Right atrium auricular region (tissue), 2 donors: ENCODE data around the gene NXPH3. TPM values are rescaled to one million over a fixed set of nuclear protein-coding genes. Genes with fewer than 3 reads are reported as not detected.
A peak's percentile ranks its signal among the peaks of the same experiment; 100 is the strongest.

ENCODE experiments used
- DNase-seq: peaks from one replicate; pipeline ENCODE4 v3.0.0-alpha.2; 2019; ENCODE audit warnings: low spot score
- H3K27ac ChIP-seq, 2 donors: fragments of 200-600 bp; sonication (generic); 1 replicate in 1 of 2; 2 replicates in 1 of 2; pipeline ENCODE4 v1.5.1; 2016 to 2019
- H3K27me3 ChIP-seq, 2 donors: fragments of 200-600 bp; sonication (generic); one replicate each; pipeline versions ENCODE4 v1.5.1 to v1.6.0; 2017 to 2019
- H3K36me3 ChIP-seq: fragments of 200-600 bp; sonication (generic); one replicate; pipeline ENCODE4 v1.5.1; 2016
- H3K4me1 ChIP-seq, 2 donors: fragments of 200-600 bp; sonication (generic); one replicate each; pipeline versions ENCODE4 v1.5.1 to v1.6.0; 2017 to 2019
- H3K4me3 ChIP-seq, 2 donors: fragments of 200-600 bp; sonication (generic); 1 replicate in 1 of 2; 2 replicates in 1 of 2; pipeline ENCODE4 v1.5.1; 2017 to 2019; ENCODE audit warnings: mild to moderate bottlenecking in 1 of 2, moderate library complexity in 1 of 2
- H3K9me3 ChIP-seq, 2 donors: fragments of 200-600 bp; sonication (generic); one replicate each; pipeline ENCODE4 v1.5.1; 2019
- total RNA-seq, 2 donors: library from RNA; depleted of rRNA; stranded (reverse); fragments of >200 nt; gene quantifications; one replicate each; pipeline ENCODE4 v1.1.0, GENCODE V29; 2016
- TF ChIP-seq, protein P1 (sequence below), 2 donors: fragments of 200-600 bp; sonication (generic); IDR thresholded peaks; one replicate each; pipeline ENCODE4 v1.5.1; 2019; ENCODE audit warnings: antibody characterized with exemption in 2 of 2

Gene NXPH3
- total RNA-seq, 2 donors from 2014 or later = 3.4 to 8.8 TPM

DNA sequence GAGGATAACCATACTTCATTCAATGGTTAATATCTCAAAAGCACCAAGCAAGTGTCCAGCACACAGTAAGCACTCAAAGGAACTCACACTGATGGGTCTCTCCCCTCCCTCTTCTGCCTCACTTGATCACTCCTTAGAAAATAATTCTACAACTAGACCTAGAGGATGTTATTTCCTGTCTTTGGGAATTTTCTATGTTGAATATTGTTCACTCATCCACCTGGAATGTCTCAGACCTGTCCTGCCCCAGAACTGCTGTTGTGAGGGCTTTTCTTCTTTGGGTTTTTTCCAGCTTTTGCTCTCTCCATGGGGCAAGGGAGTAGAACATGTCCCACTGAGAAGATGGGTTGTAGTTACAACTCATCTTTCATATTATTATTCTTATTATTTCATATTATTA is 25.3 kb downstream of the NXPH3 start:
- no peak overlapping the region for H3K27ac ChIP-seq
- H3K4me3 ChIP-seq = no peak overlapping the region
- no peak for DNase-seq
- H3K9me3 ChIP-seq = no peaks in the 10 kb centered on the region
- no peaks in the 10 kb centered on the region for H3K27me3 ChIP-seq
- H3K4me1 ChIP-seq = peaks cover 0 to 47% of the 10 kb centered on the region in 2 donors
- TF ChIP-seq, protein P1, sequence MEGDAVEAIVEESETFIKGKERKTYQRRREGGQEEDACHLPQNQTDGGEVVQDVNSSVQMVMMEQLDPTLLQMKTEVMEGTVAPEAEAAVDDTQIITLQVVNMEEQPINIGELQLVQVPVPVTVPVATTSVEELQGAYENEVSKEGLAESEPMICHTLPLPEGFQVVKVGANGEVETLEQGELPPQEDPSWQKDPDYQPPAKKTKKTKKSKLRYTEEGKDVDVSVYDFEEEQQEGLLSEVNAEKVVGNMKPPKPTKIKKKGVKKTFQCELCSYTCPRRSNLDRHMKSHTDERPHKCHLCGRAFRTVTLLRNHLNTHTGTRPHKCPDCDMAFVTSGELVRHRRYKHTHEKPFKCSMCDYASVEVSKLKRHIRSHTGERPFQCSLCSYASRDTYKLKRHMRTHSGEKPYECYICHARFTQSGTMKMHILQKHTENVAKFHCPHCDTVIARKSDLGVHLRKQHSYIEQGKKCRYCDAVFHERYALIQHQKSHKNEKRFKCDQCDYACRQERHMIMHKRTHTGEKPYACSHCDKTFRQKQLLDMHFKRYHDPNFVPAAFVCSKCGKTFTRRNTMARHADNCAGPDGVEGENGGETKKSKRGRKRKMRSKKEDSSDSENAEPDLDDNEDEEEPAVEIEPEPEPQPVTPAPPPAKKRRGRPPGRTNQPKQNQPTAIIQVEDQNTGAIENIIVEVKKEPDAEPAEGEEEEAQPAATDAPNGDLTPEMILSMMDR (IDR thresholded peaks at IDR 0.05) = no peak
- H3K36me3 ChIP-seq = peaks cover 97% of the 10 kb centered on the region

DNA sequence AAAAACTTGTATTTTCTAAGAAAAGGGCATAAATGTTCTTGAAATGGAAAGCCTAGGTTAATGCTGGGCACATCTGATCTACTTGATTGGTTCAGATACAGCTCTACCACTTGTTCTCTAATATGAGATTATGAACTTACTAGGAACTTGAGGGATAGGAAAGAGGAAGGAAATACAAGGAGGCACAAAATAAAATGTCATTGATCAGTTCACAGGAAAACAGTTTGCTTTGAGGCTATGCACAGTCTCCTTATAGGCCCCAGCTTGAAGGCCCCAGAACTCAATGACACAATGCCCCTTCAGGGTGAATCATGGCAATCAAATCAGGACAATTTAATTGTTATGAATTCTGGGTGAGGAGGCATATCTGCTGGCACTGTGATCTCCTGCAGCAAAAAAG is 27.1 kb downstream of the NXPH3 start:
- Histone ChIP-seq H3K27ac (peak overlapping the region in 1 of 2 donors; percentile 9), H3K4me3 (no peak overlapping the region), H3K9me3 (no peaks in the 10 kb centered on the region), H3K27me3 (no peaks in the 10 kb centered on the region), H3K4me1 (peaks cover 0 to 39% of the 10 kb centered on the region in 2 donors), H3K36me3 (peaks cover 97% of the 10 kb centered on the region)
- TF ChIP-seq, protein P1 (IDR thresholded peaks at IDR 0.05) = no peak
- DNase-seq = no peak

DNA sequence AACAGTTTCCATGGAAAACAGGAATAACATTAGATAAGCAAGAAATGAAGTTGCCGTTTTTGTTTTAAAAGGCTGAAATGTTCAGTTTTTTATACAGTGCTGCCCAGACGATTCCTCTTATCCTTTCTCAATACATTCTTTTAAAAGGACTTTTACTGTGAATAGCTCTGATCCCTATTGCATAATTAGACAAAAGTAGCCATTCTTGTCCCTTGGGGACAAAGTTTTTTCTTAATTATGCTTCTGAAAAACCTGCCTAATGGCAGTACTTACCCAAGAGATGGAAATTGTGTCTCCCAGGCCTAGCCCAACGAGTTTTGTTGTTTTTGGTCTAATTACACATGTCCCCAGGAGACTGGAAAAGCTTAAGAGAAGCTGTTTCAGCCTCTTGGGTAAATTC is 27.6 kb downstream of the NXPH3 start:
- no peak for DNase-seq
- H3K36me3 ChIP-seq = peaks cover 97% of the 10 kb centered on the region
- TF ChIP-seq, protein P1 (IDR thresholded peaks at IDR 0.05) = no peak
- no peaks in the 10 kb centered on the region for H3K27me3 ChIP-seq
- H3K4me1 ChIP-seq = peaks cover 0 to 34% of the 10 kb centered on the region in 2 donors
- H3K27ac ChIP-seq = peak overlapping the region in 1 of 2 donors; percentile 51
- H3K4me3 ChIP-seq = no peak overlapping the region
- no peaks in the 10 kb centered on the region for H3K9me3 ChIP-seq

DNA sequence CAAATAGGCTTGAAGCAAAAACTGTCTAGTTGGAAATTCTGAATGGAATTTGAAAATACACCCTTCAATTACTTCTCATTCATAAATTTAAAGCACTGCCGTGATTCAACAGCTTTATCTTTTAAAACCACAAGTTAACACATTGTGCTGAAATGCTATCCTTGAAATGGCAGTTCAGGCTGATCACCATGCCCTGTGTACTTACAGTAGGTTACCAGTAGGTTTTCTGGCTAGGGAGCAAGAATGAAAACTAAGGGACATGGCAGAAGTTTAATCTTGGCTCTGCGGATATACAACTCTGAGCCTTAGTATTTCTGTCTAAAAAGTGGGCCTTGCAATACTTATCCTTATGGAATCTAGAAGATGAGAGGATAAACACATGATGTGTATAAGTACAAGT is 28.0 kb downstream of the NXPH3 start:
- H3K4me3 ChIP-seq = no peak overlapping the region
- TF ChIP-seq, protein P1 (IDR thresholded peaks at IDR 0.05) = peak in 1 of 2 donors; percentile 14
- H3K9me3 ChIP-seq = no peaks in the 10 kb centered on the region
- peaks cover 97% of the 10 kb centered on the region for H3K36me3 ChIP-seq
- peaks cover 0 to 29% of the 10 kb centered on the region in 2 donors for H3K4me1 ChIP-seq
- DNase-seq = no peak
- H3K27ac ChIP-seq = peak overlapping the region in 1 of 2 donors; percentile 51
- no peaks in the 10 kb centered on the region for H3K27me3 ChIP-seq

DNA sequence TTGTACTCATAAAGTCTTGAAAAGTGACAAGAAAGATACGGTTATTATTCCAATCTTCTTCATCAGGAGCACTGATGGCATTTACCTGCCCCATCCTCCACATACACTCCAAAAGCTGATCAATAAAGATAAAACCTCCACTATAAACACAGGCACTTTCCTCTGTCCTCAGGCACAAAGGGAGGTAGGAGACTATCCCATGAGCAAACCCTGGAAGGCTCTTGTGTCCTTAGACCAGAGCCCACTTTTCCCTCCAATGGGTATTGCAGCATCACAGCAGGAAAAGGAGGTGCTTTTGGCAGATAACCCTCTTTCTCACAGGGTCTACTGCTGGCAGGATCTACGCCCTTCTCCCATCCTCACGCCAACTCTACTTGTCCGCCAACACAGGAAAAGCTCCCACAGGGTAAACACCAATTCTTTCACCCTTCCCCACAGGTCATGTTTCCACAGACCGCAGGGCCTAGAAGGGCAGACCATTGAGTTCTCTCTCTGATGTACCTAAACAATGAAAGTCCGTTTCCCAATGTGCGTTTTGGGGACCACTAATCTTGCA is 28.7 kb downstream of the NXPH3 start:
- H3K4me1 ChIP-seq = peaks cover 0 to 27% of the 10 kb centered on the region in 2 donors
- no peak overlapping the region for H3K27ac ChIP-seq
- H3K27me3 ChIP-seq = no peaks in the 10 kb centered on the region
- no peak for DNase-seq
- H3K36me3 ChIP-seq = peaks cover 97% of the 10 kb centered on the region
- H3K9me3 ChIP-seq = no peaks in the 10 kb centered on the region
- TF ChIP-seq, protein P1 (IDR thresholded peaks at IDR 0.05) = no peak
- H3K4me3 ChIP-seq = no peak overlapping the region
